Gastroesophageal sphincter (tissue), 3 donors: ENCODE measurements around the gene CLCA1.

ENCODE experiments used
- EP300 ChIP-seq: sonication (generic); formaldehyde crosslinking; IDR thresholded peaks from one replicate; pipeline ENCODE4 v1.6.1; 2017; ENCODE audit warnings: antibody characterized with exemption, mild to moderate bottlenecking
- POLR2A ChIP-seq, 2 donors: fragments of 450-650 bp; IDR thresholded peaks; one replicate each; pipeline ENCODE4 v1.6.1; 2017; ENCODE audit warnings: antibody characterized with exemption in 2 of 2, mild to moderate bottlenecking in 2 of 2, moderate library complexity in 1 of 2
- TF ChIP-seq, protein P1 (sequence below), 4 experiments: fragments of 200-600 bp in 2 of 4; fragments of 450-650 bp in 2 of 4; sonication (generic) in 1 of 4; IDR thresholded peaks; one replicate each; pipeline ENCODE4 v1.5.1; 2017 to 2019; ENCODE audit warnings: antibody characterized with exemption in 4 of 4, mild to moderate bottlenecking in 2 of 4, moderate library complexity in 2 of 4

GRCh38 chr1:86522240-86522639, 53.5 kb downstream of the CLCA1 start:
- TF ChIP-seq, protein P1, sequence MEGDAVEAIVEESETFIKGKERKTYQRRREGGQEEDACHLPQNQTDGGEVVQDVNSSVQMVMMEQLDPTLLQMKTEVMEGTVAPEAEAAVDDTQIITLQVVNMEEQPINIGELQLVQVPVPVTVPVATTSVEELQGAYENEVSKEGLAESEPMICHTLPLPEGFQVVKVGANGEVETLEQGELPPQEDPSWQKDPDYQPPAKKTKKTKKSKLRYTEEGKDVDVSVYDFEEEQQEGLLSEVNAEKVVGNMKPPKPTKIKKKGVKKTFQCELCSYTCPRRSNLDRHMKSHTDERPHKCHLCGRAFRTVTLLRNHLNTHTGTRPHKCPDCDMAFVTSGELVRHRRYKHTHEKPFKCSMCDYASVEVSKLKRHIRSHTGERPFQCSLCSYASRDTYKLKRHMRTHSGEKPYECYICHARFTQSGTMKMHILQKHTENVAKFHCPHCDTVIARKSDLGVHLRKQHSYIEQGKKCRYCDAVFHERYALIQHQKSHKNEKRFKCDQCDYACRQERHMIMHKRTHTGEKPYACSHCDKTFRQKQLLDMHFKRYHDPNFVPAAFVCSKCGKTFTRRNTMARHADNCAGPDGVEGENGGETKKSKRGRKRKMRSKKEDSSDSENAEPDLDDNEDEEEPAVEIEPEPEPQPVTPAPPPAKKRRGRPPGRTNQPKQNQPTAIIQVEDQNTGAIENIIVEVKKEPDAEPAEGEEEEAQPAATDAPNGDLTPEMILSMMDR (IDR thresholded peaks at IDR 0.05): no peak
- TF ChIP-seq POLR2A (IDR thresholded peaks at IDR 0.05) (no peak), EP300 (no peak)
